Rectal smooth muscle tissue (tissue), 1 donor: ENCODE data around the gene JAM2.
"Not testable (repeated sequence)": the region's sequence is repeated elsewhere in the genome, so short reads cannot be mapped to it uniquely, and the experiment has no call there.

Experiments used
- H3K27ac ChIP-seq: one replicate; pipeline ENCODE4 v1.7.0; 2013; ENCODE audit warnings: low read depth, low read length, inconsistent platforms
- H3K27me3 ChIP-seq: one replicate; pipeline ENCODE4 v1.7.0; 2013; ENCODE audit warnings: low read length; ENCODE audit not compliant: control insufficient read depth, insufficient read depth
- H3K36me3 ChIP-seq: one replicate; pipeline ENCODE4 v1.7.0; 2013; ENCODE audit warnings: low read length; ENCODE audit not compliant: control insufficient read depth, insufficient read depth
- H3K4me1 ChIP-seq: one replicate; pipeline ENCODE4 v1.7.0; 2013; ENCODE audit warnings: low read length; ENCODE audit not compliant: control insufficient read depth, insufficient read depth
- H3K4me3 ChIP-seq: one replicate; pipeline ENCODE4 v1.7.0; 2013; ENCODE audit warnings: low read length
- H3K9ac ChIP-seq: one replicate; pipeline ENCODE4 v1.7.0; 2013; ENCODE audit warnings: low read length

Gene JAM2

GRCh38 chr21:25701529-25701928, 62.5 kb downstream of the JAM2 start:
- no peak overlapping the region for H3K27ac ChIP-seq

GRCh38 chr21:25708467-25709065, 69.5 kb downstream of the JAM2 start:
- no peak overlapping the region for H3K9ac ChIP-seq
- H3K4me3 ChIP-seq: no peak overlapping the region
- no peaks in the 10 kb centered on the region for H3K36me3 ChIP-seq
- no peaks in the 10 kb centered on the region for H3K4me1 ChIP-seq
- no peak overlapping the region for H3K27ac ChIP-seq
- H3K27me3 ChIP-seq: no peaks in the 10 kb centered on the region

More at GRCh38 chr21:25701529-25701928, 62.5 kb downstream of the JAM2 start:
- Histone ChIP-seq H3K9ac (no peak overlapping the region), H3K27me3 (no peaks in the 10 kb centered on the region), H3K36me3 (no peaks in the 10 kb centered on the region), H3K4me3 (no peak overlapping the region), H3K4me1 (no peaks in the 10 kb centered on the region)

- Histone ChIP-seq H3K27me3 (no peaks in the 10 kb centered on the region), H3K4me3 (no peak overlapping the region), H3K36me3 (no peaks in the 10 kb centered on the region), H3K9ac (no peak overlapping the region), H3K4me1 (no peaks in the 10 kb centered on the region), H3K27ac (no peak overlapping the region)
These were observed 70.7 kb downstream of the JAM2 start for GRCh38 chr21:25709684-25710265.

GRCh38 chr21:25710550-25710949, 71.5 kb downstream of the JAM2 start:
- H3K36me3 ChIP-seq: no peaks in the 10 kb centered on the region
- no peaks in the 10 kb centered on the region for H3K27me3 ChIP-seq
- H3K4me1 ChIP-seq: no peaks in the 10 kb centered on the region
- no peak overlapping the region for H3K9ac ChIP-seq
- H3K4me3 ChIP-seq: no peak overlapping the region
- no peak overlapping the region for H3K27ac ChIP-seq

- H3K9ac ChIP-seq, H3K27ac ChIP-seq, H3K4me3 ChIP-seq, H3K4me1 ChIP-seq, H3K27me3 ChIP-seq, H3K36me3 ChIP-seq: not testable (repeated sequence)
These were observed 75.0 kb downstream of the JAM2 start for GRCh38 chr21:25714066-25714465.

- Histone ChIP-seq H3K36me3 (peaks cover 8% of the 10 kb centered on the region), H3K9ac (no peak overlapping the region), H3K4me1 (no peaks in the 10 kb centered on the region), H3K27me3 (no peaks in the 10 kb centered on the region), H3K27ac (no peak overlapping the region), H3K4me3 (no peak overlapping the region)
These were observed 78.6 kb downstream of the JAM2 start for GRCh38 chr21:25717491-25718147.

GRCh38 chr21:25721987-25722386, 82.9 kb downstream of the JAM2 start:
- Histone ChIP-seq H3K4me1 (no peaks in the 10 kb centered on the region), H3K4me3 (no peak overlapping the region), H3K36me3 (peaks cover 24% of the 10 kb centered on the region), H3K27ac (peak overlapping the region; percentile 1), H3K9ac (no peak overlapping the region), H3K27me3 (no peaks in the 10 kb centered on the region)

GRCh38 chr21:25722631-25723030, 83.6 kb downstream of the JAM2 start:
- no peak overlapping the region for H3K27ac ChIP-seq
- H3K9ac ChIP-seq: no peak overlapping the region
- H3K4me1 ChIP-seq: no peaks in the 10 kb centered on the region
- no peak overlapping the region for H3K4me3 ChIP-seq
- peaks cover 31% of the 10 kb centered on the region for H3K36me3 ChIP-seq
- no peaks in the 10 kb centered on the region for H3K27me3 ChIP-seq

GRCh38 chr21:25732091-25732760, 93.2 kb downstream of the JAM2 start:
- peaks cover 16% of the 10 kb centered on the region for H3K4me1 ChIP-seq
- no peaks in the 10 kb centered on the region for H3K27me3 ChIP-seq
- no peak overlapping the region for H3K9ac ChIP-seq
- H3K4me3 ChIP-seq: no peak overlapping the region
- H3K27ac ChIP-seq: no peak overlapping the region
- H3K36me3 ChIP-seq: peaks cover 18% of the 10 kb centered on the region

GRCh38 chr21:25733859-25734653, 95.0 kb downstream of the JAM2 start:
- peak overlapping the region; percentile 100 for H3K27ac ChIP-seq
- H3K9ac ChIP-seq: peak overlapping the region; percentile 98
- no peaks in the 10 kb centered on the region for H3K36me3 ChIP-seq
- peak overlapping the region; percentile 99 for H3K4me3 ChIP-seq
- no peaks in the 10 kb centered on the region for H3K27me3 ChIP-seq
- peaks cover 19% of the 10 kb centered on the region for H3K4me1 ChIP-seq

- Histone ChIP-seq H3K4me1 (peaks cover 19% of the 10 kb centered on the region), H3K4me3 (peak overlapping the region; percentile 99), H3K36me3 (no peaks in the 10 kb centered on the region)
These were observed 95.5 kb downstream of the JAM2 start for GRCh38 chr21:25734654-25734903.

More at GRCh38 chr21:25734654-25734903, 95.5 kb downstream of the JAM2 start:
- Histone ChIP-seq H3K27me3 (no peaks in the 10 kb centered on the region), H3K27ac (peak overlapping the region; percentile 100), H3K9ac (peak overlapping the region; percentile 98)
